MCF 10A (cell line): ENCODE measurements around the gene PC. TPM values are rescaled to one million over a fixed set of nuclear protein-coding genes. Genes with fewer than 3 reads are reported as not detected.
"Not testable (repeated sequence)": the region's sequence is repeated elsewhere in the genome, so short reads cannot be mapped to it uniquely, and the experiment has no call there.

Source experiments
- Bru-seq: library from RNA; stranded (reverse); fragments of 400-500 nt; gene quantifications from one replicate; lab custom pipeline; 2021; lab: Mats Ljungman, UMichigan
- BruChase-seq, 2 experiments: library from RNA; stranded (reverse); fragments of 400-500 nt; gene quantifications; one replicate each; lab custom pipeline; 2021; lab: Mats Ljungman, UMichigan
- BruUV-seq: library from RNA; stranded (reverse); fragments of 400-500 nt; replicated peaks from 2 replicates; lab custom pipeline; 2021; lab: Mats Ljungman, UMichigan
- CTCF ChIA-PET: fragments of 300-600 bp; sonication (Branson Sonifier 250); formaldehyde crosslinking; extraction: SDS; loops from one replicate; lab custom pipeline; 2021; ENCODE audit warnings: antibody characterized with exemption, inconsistent platforms; lab: Yijun Ruan, JAX
- POLR2A ChIA-PET: fragments of 300-600, 350-650 bp; sonication (Branson Sonifier 250); formaldehyde crosslinking; extraction: SDS; loops from one replicate; lab custom pipeline; 2020; ENCODE audit warnings: antibody characterized with exemption, inconsistent platforms; lab: Yijun Ruan, JAX
- DNase-seq: peaks from one replicate; pipeline ENCODE4 v3.0.0-alpha.2; 2018; ENCODE audit not compliant: unreplicated experiment
- H3K27ac Mint-ChIP-seq: one replicate; pipeline ENCODE4 v1.8.0; 2022; ENCODE audit warnings: mild to moderate bottlenecking, low read depth, mixed read lengths; ENCODE audit not compliant: unreplicated experiment
- H3K27me3 Mint-ChIP-seq: one replicate; pipeline ENCODE4 v1.8.0; 2022; ENCODE audit warnings: mixed read lengths; ENCODE audit not compliant: insufficient read depth, unreplicated experiment
- H3K36me3 Mint-ChIP-seq: one replicate; pipeline ENCODE4 v1.8.0; 2022; ENCODE audit warnings: mild to moderate bottlenecking, moderate library complexity, mixed read lengths; ENCODE audit not compliant: insufficient read depth, unreplicated experiment
- H3K4me1 Mint-ChIP-seq: one replicate; pipeline ENCODE4 v1.8.0; 2022; ENCODE audit warnings: mixed read lengths; ENCODE audit not compliant: insufficient read depth, unreplicated experiment
- H3K4me3 Mint-ChIP-seq: one replicate; pipeline ENCODE4 v1.8.0; 2022; ENCODE audit warnings: mild to moderate bottlenecking, moderate library complexity, mixed read lengths; ENCODE audit not compliant: unreplicated experiment
- H3K9me3 Mint-ChIP-seq: one replicate; pipeline ENCODE4 v1.8.0; 2022; ENCODE audit warnings: mixed read lengths; ENCODE audit not compliant: unreplicated experiment
- intact Hi-C: fragments of 100-400 bp; cut with micrococcal nuclease; formaldehyde crosslinking; loops from 2 replicates; pipeline ENCODE4 v1.14.1; 2022
- long read RNA-seq: library from polyadenylated mRNA; stranded (forward); transcript quantifications from one replicate; pipeline ENCODE4 v2.0.0, GENCODE V29; 2022
- total RNA-seq: library from RNA; stranded (reverse); gene quantifications from 2 replicates; pipeline ENCODE4 v1.2.3, GENCODE V29; 2022
- TF ChIP-seq, protein P1 (sequence below): fragments of 200-600 bp; IDR thresholded peaks from one replicate; pipeline ENCODE4 v1.8.0; 2022; ENCODE audit warnings: antibody characterized with exemption, mild to moderate bottlenecking; ENCODE audit not compliant: unreplicated experiment

PC gene, protein sequence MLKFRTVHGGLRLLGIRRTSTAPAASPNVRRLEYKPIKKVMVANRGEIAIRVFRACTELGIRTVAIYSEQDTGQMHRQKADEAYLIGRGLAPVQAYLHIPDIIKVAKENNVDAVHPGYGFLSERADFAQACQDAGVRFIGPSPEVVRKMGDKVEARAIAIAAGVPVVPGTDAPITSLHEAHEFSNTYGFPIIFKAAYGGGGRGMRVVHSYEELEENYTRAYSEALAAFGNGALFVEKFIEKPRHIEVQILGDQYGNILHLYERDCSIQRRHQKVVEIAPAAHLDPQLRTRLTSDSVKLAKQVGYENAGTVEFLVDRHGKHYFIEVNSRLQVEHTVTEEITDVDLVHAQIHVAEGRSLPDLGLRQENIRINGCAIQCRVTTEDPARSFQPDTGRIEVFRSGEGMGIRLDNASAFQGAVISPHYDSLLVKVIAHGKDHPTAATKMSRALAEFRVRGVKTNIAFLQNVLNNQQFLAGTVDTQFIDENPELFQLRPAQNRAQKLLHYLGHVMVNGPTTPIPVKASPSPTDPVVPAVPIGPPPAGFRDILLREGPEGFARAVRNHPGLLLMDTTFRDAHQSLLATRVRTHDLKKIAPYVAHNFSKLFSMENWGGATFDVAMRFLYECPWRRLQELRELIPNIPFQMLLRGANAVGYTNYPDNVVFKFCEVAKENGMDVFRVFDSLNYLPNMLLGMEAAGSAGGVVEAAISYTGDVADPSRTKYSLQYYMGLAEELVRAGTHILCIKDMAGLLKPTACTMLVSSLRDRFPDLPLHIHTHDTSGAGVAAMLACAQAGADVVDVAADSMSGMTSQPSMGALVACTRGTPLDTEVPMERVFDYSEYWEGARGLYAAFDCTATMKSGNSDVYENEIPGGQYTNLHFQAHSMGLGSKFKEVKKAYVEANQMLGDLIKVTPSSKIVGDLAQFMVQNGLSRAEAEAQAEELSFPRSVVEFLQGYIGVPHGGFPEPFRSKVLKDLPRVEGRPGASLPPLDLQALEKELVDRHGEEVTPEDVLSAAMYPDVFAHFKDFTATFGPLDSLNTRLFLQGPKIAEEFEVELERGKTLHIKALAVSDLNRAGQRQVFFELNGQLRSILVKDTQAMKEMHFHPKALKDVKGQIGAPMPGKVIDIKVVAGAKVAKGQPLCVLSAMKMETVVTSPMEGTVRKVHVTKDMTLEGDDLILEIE
- total RNA-seq (27.0 and 37.7 TPM in 2 replicates), Bru-seq, nascent RNA (percentile 43 among the genes with signal in this experiment), BruChase-seq, experiment 1, labeled RNA remaining after a 6-hour chase (percentile 36 among the genes with signal in this experiment), BruChase-seq, experiment 2, labeled RNA remaining after a 2-hour chase (percentile 38 among the genes with signal in this experiment)
- long read RNA-seq, full-length matches to known transcripts, result 52 of 80 reads
- long read RNA-seq, partial matches to known transcripts, result 14 of 80 reads
- long read RNA-seq, other reads (novel, unspliced or antisense), result 14 of 80 reads

DNA sequence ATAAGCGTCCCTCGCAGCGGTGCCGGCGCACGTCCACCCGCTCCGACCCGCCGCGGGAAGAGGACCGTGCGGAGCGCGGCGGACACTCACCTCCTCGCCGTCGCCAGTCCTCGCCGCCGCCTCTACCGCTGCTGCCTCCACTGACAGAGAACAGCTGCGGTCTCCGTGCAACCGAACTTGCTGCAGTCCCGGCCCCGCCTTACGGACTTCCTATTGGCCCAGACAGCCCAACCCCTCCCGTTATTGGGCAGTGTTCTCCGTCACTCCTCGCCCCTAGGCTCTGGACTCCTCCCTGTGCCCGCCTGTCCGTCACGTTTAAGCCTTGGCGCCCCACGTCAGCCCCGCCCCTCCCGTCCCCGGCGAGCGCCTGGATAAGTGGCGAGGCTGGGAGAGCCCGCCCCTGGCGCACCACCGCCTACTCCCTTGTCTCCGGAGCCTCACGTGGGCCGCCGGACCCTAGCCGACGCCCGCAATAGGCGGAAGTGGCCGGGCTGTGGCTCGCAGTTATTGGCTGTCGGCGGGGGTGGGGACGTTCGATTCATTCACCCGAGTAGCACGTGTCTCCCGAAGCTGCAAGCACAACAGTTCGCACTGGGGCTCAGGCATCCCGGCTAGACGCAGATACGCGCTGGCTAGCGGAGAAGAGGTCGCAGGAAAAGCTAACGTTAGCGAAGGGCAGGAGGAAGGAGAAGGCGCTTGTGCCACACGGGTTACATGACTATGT is at the start of gene PC:
Gene PC, minus strand, starts transcription at position 152 of the 724 bp plus-strand sequence. CDS start 86,224 bp downstream, outside the sequence.
- Mint-ChIP-seq H3K9me3 (no peaks in the 10 kb centered on the region), H3K4me1 (peaks cover 30% of the 10 kb centered on the region), H3K4me3 (peak within 1 kb of the TSS; percentile 65), H3K27me3 (no peaks in the 10 kb centered on the region), H3K27ac (peak within 1 kb of the TSS; percentile 70), H3K36me3 (peaks cover 13% of the 10 kb centered on the region)
- CTCF ChIA-PET, result interaction anchor here (0.5 to 1.6 kb wide), 5 partner anchors 17 to 95 kb away, joined by 3 to 7 read pairs (median 4); no protein-coding TSS in a partner anchor
- no TSS peak for BruUV-seq
- DNase-seq, result peak; percentile 100
- POLR2A ChIA-PET, result interaction anchor here (0.6 to 5.0 kb wide), 30 partner anchors 9 to 342 kb away, joined by 3 to 74 read pairs (median 4); partner anchors contain the start of genes RBM14, RBM4, RCE1 and RHOD
- TF ChIP-seq, protein P1, sequence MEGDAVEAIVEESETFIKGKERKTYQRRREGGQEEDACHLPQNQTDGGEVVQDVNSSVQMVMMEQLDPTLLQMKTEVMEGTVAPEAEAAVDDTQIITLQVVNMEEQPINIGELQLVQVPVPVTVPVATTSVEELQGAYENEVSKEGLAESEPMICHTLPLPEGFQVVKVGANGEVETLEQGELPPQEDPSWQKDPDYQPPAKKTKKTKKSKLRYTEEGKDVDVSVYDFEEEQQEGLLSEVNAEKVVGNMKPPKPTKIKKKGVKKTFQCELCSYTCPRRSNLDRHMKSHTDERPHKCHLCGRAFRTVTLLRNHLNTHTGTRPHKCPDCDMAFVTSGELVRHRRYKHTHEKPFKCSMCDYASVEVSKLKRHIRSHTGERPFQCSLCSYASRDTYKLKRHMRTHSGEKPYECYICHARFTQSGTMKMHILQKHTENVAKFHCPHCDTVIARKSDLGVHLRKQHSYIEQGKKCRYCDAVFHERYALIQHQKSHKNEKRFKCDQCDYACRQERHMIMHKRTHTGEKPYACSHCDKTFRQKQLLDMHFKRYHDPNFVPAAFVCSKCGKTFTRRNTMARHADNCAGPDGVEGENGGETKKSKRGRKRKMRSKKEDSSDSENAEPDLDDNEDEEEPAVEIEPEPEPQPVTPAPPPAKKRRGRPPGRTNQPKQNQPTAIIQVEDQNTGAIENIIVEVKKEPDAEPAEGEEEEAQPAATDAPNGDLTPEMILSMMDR, result no peak
- intact Hi-C loops, result loop anchor here (1.0 to 5.0 kb wide), 3 partner anchors 66 to 116 kb away; partner anchors contain the start of gene RCE1

DNA sequence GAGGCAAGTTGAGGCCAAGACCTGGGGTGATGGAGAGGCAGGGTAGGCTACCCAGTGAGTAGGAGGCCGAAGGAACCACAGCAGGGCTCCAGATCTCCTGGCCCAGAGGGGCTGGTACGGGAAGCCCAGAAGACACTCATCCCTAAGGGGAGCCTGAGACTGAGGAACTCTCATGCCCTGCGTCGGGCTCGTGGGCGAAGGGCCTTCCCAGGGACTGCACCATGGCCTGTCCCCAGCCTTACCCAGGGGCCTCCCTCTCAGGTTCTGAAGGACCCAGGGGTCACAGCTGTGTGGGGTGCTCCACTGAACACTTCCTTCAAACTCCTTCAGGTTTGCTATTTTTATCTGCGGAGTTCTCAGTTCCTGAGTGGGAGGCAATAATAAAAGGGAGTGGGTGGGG is 48.9 kb upstream of the PC start:
- Mint-ChIP-seq H3K4me3 (no peak overlapping the region), H3K4me1 (no peaks in the 10 kb centered on the region), H3K36me3 (no peaks in the 10 kb centered on the region), H3K9me3 (no peaks in the 10 kb centered on the region), H3K27ac (no peak overlapping the region), H3K27me3 (no peaks in the 10 kb centered on the region)
- POLR2A ChIA-PET, result interaction anchor here (1.3 kb wide), 1 partner anchor 9 kb away, joined by 4 read pairs; no protein-coding TSS in a partner anchor
- CTCF ChIA-PET, result interaction anchor here (0.7 kb wide), 1 partner anchor 344 kb away, joined by 4 read pairs; no protein-coding TSS in a partner anchor
- TF ChIP-seq, protein P1, result no peak
- intact Hi-C loops, result no loop called here
- BruUV-seq, result no TSS peak
- no peak for DNase-seq

DNA sequence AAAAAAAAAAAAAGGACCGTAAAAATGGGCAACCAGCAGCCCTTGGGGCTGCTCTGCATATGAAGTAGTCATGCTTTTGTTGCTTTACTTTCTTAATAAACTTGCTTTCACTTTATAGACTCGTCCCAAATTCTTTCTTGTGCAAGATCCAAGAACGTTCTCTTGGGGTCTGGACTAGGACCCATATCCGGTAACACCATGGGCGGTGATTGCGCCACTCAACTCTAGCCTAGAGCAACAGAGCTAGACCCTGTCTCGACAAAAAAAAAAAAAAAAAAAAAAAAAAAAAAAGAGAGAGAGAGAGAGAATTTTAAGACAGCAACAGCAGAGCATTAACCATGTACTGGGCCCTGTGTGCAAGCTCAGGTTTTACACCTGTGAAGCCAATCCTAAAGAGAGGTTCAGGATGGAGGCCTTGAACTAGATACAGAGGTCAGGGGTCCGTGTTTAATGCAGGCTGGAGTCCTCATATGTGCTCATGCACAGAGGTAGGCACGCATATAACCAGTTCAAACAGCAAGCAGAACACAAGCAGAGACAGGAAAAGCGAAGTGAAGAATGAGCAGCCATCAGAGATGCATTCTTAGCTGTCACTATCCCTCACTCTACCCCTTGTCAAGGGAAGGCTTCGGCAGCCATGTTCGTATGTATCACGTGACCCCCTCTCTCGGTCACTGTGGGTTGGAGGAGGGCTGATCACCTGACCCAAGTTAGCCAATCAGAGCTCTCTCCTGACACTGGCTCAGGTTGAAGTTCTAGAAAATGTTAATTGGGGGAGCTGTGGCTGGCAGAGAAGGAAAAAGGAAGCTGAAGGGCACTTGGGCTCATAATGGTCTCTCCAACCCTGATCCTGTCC is 48.1 kb upstream of the PC start:
- intact Hi-C loops, result no loop called here
- H3K27ac Mint-ChIP-seq, result no peak overlapping the region
- TF ChIP-seq, protein P1, result no peak
- H3K27me3 Mint-ChIP-seq, result no peaks in the 10 kb centered on the region
- POLR2A ChIA-PET, result interaction anchor here (1.3 kb wide), 1 partner anchor 8 kb away, joined by 4 read pairs; no protein-coding TSS in a partner anchor
- no TSS peak for BruUV-seq
- H3K9me3 Mint-ChIP-seq, result no peaks in the 10 kb centered on the region
- no peaks in the 10 kb centered on the region for H3K4me1 Mint-ChIP-seq
- peak; percentile 48 for DNase-seq
- H3K4me3 Mint-ChIP-seq, result no peak overlapping the region
- CTCF ChIA-PET, result interaction anchor here (0.5 to 0.6 kb wide), 3 partner anchors 15 to 569 kb away, joined by 3 to 4 read pairs (median 3); no protein-coding TSS in a partner anchor
- no peaks in the 10 kb centered on the region for H3K36me3 Mint-ChIP-seq

DNA sequence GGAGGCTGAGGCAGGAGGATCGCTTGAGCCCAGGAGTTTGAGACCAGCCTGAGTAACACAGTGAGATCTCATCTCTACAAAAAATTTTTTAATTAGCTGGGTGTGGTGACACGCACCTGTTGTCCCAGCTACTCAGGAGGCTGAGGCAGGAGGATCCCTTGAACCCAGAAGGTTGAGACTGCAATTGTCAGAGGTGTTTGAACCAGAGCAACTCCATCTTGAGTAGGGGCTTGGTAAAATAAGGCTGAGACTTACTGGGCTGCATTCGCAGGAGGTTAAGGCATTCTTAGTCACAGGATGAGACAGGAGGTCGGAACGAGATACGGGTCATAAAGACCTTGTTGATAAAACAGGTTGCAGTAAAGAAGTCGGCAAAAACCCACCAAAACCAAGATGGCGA is 47.0 kb upstream of the PC start:
- ChIA-PET CTCF (interaction anchor here (0.9 to 1.0 kb wide), 2 partner anchors 12 to 16 kb away, joined by 3 read pairs; no protein-coding TSS in a partner anchor), POLR2A (interaction anchor here (1.2 kb wide), 1 partner anchor 16 kb away, joined by 3 read pairs; no protein-coding TSS in a partner anchor)
- H3K27me3 Mint-ChIP-seq, H3K36me3 Mint-ChIP-seq, intact Hi-C loops, BruUV-seq, H3K27ac Mint-ChIP-seq, H3K4me1 Mint-ChIP-seq, H3K4me3 Mint-ChIP-seq, DNase-seq, H3K9me3 Mint-ChIP-seq: not testable (repeated sequence)
